ENCODE results near the gene FADS3.

The FADS3 gene, protein sequence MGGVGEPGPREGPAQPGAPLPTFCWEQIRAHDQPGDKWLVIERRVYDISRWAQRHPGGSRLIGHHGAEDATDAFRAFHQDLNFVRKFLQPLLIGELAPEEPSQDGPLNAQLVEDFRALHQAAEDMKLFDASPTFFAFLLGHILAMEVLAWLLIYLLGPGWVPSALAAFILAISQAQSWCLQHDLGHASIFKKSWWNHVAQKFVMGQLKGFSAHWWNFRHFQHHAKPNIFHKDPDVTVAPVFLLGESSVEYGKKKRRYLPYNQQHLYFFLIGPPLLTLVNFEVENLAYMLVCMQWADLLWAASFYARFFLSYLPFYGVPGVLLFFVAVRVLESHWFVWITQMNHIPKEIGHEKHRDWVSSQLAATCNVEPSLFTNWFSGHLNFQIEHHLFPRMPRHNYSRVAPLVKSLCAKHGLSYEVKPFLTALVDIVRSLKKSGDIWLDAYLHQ

GRCh38 chr11:61891331-61892084 is at the start of gene FADS3:
Gene FADS3, minus strand, starts transcription at chr11:61891545. Its CDS starts 164 bp downstream, at chr11:61891381.
- TF ChIP-seq, protein P1, sequence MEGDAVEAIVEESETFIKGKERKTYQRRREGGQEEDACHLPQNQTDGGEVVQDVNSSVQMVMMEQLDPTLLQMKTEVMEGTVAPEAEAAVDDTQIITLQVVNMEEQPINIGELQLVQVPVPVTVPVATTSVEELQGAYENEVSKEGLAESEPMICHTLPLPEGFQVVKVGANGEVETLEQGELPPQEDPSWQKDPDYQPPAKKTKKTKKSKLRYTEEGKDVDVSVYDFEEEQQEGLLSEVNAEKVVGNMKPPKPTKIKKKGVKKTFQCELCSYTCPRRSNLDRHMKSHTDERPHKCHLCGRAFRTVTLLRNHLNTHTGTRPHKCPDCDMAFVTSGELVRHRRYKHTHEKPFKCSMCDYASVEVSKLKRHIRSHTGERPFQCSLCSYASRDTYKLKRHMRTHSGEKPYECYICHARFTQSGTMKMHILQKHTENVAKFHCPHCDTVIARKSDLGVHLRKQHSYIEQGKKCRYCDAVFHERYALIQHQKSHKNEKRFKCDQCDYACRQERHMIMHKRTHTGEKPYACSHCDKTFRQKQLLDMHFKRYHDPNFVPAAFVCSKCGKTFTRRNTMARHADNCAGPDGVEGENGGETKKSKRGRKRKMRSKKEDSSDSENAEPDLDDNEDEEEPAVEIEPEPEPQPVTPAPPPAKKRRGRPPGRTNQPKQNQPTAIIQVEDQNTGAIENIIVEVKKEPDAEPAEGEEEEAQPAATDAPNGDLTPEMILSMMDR (IDR thresholded peaks at IDR 0.05; ENCODE audit: insufficient read depth, low read length, missing control alignments), result no peak
- ChIA-PET POLR2A (interaction anchor here (1.3 kb wide), 1 partner anchor 76 kb away, joined by 7 read pairs; the partner anchor contains the start of gene FTH1), CTCF (interaction anchor here (0.8 to 18.2 kb wide), 7 partner anchors 7 to 217 kb away, joined by 3 to 406 read pairs (median 8); no protein-coding TSS in a partner anchor)
- no peak for DNase-seq (ENCODE audit: low read depth, low spot score)
- peak within 1 kb of the TSS; percentile 90 for H3K4me3 ChIP-seq (ENCODE audit: low read depth, low read length)

GRCh38 chr11:61940466-61940865 is 49.1 kb upstream of the FADS3 start:
- TF ChIP-seq, protein P1 (IDR thresholded peaks at IDR 0.05; ENCODE audit: insufficient read depth, low read length, missing control alignments), result no peak
- ChIA-PET POLR2A (no interaction called here), CTCF (interaction anchor here (0.8 to 7.4 kb wide), 4 partner anchors 42 to 144 kb away, joined by 3 to 56 read pairs (median 6); no protein-coding TSS in a partner anchor)
- DNase-seq (ENCODE audit: low read depth, low spot score), result no peak
- H3K4me3 ChIP-seq (ENCODE audit: low read depth, low read length), result no peak overlapping the region

DNA sequence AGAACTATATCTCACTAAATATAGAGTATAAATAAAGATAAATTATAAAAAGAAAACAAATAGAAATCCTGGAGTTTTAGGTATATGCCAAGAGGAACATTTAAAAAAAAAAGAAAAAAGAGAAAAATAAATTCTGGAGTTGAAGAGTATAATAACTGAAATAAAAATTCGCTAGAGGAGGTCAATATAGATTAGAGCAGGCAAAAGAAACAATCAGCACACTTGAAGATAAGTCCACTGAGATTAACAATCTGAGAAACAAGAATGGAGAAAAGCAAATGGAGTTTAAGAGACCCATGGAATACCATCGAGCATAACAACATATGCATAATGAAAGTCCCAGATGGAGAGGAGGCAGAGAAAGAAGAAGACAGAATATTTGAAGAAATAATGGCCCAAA is 44.5 kb upstream of the FADS3 start:
- ChIA-PET CTCF (interaction anchor here (7.1 to 7.4 kb wide), 2 partner anchors 11 to 37 kb away, joined by 56 to 98 read pairs; no protein-coding TSS in a partner anchor), POLR2A (no interaction called here)

DNA sequence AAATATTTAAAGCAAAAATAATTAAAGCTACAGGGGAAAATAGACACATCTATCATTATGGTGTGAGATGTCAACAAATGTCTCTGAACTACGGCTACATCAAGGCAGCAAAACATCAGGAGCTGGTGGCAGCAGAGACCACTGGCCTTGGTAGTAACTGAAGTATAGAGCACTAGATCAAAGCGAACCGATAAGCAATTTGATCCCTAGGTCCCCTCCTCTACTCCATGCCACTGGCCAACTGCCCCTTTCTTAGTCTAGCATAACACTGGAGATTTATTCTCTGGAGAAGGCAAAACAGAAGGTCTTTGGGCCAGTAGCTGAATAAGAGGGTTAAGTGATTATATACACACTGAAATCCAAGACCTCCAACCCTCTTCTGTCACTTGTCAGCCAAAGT is 39.6 kb upstream of the FADS3 start:
- H3K4me3 ChIP-seq (ENCODE audit: low read depth, low read length), result no peak overlapping the region
- POLR2A ChIA-PET, result no interaction called here
- CTCF ChIA-PET, result interaction anchor here (0.7 to 13.2 kb wide), 5 partner anchors 8 to 151 kb away, joined by 3 to 169 read pairs (median 6); no protein-coding TSS in a partner anchor
- TF ChIP-seq, protein P1 (IDR thresholded peaks at IDR 0.05; ENCODE audit: insufficient read depth, low read length, missing control alignments), result no peak
- DNase-seq (ENCODE audit: low read depth, low spot score), result no peak

More for the DNA sequence above, 44.5 kb upstream of the FADS3 start:
- TF ChIP-seq, protein P1 (IDR thresholded peaks at IDR 0.05; ENCODE audit: insufficient read depth, low read length, missing control alignments), result no peak
- DNase-seq (ENCODE audit: low read depth, low spot score), result no peak
- H3K4me3 ChIP-seq (ENCODE audit: low read depth, low read length), result no peak overlapping the region

DNA sequence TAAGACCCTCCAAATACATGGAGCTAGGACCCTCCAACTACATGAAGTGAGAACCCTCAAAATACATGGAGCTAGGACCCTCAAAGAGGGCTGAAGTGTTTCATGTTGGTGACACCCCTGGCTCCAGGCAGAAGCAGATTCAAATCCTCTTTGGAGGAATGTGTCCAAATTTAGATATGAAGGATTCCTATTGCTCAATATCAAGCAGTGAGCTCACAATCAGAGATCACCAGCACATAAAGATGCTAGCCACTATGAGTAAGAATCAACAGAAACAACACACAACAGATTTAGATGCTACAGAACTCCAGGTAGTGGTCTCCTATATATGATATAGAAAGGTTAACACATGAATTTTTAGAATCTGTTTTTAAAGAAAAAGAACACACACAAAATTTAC is 37.3 kb upstream of the FADS3 start:
- H3K4me3 ChIP-seq (ENCODE audit: low read depth, low read length), result no peak overlapping the region
- POLR2A ChIA-PET, result no interaction called here
- TF ChIP-seq, protein P1 (IDR thresholded peaks at IDR 0.05; ENCODE audit: insufficient read depth, low read length, missing control alignments), result no peak
- CTCF ChIA-PET, result interaction anchor here (0.8 to 13.2 kb wide), 7 partner anchors 11 to 179 kb away, joined by 3 to 169 read pairs (median 4); no protein-coding TSS in a partner anchor
- no peak for DNase-seq (ENCODE audit: low read depth, low spot score)
